SK-N-SH (cell line): ENCODE measurements around the gene NAV2.

ENCODE experiments used
- FOXM1 ChIP-seq: IDR thresholded peaks from 2 replicates; pipeline ENCODE4 v1.4.0; 2012; ENCODE audit warnings: low read depth, mild to moderate bottlenecking
- GABPA ChIP-seq: IDR thresholded peaks from 2 replicates; pipeline ENCODE4 v1.4.0; 2012; ENCODE audit warnings: low read depth, mild to moderate bottlenecking
- TF ChIP-seq, protein P1 (sequence below): fragments of 200-600 bp; sonication (generic); IDR thresholded peaks from 2 replicates; pipeline ENCODE4 v1.6.1; 2017; ENCODE audit warnings: antibody characterized with exemption, mild to moderate bottlenecking, moderate library complexity

GRCh38 chr11:19976281-19976941 is 263.8 kb downstream of the NAV2 start:
- TF ChIP-seq, protein P1, sequence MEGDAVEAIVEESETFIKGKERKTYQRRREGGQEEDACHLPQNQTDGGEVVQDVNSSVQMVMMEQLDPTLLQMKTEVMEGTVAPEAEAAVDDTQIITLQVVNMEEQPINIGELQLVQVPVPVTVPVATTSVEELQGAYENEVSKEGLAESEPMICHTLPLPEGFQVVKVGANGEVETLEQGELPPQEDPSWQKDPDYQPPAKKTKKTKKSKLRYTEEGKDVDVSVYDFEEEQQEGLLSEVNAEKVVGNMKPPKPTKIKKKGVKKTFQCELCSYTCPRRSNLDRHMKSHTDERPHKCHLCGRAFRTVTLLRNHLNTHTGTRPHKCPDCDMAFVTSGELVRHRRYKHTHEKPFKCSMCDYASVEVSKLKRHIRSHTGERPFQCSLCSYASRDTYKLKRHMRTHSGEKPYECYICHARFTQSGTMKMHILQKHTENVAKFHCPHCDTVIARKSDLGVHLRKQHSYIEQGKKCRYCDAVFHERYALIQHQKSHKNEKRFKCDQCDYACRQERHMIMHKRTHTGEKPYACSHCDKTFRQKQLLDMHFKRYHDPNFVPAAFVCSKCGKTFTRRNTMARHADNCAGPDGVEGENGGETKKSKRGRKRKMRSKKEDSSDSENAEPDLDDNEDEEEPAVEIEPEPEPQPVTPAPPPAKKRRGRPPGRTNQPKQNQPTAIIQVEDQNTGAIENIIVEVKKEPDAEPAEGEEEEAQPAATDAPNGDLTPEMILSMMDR, result no peak
- TF ChIP-seq FOXM1, result no peak
- TF ChIP-seq GABPA, result no peak
